ENCODE data around the gene MAGEA8.

The MAGEA8 gene

DNA sequence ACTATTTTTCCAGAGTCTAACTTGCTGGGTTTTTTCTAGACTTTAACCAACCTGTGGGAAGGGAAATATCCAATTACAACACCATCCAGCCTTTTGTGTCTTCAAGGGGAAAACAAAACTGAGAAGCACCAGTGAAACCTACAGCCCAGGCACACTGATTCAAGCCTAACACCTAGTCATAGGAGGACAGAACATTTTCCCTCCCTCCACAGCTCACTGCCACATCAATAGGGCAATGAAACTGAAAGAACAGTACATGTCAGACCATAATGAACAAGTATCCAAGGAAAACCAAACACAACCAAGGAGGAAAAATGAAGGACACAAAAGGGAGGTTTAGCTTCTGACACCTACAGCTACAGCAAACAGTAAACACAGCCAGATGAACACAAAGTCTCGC lies 17.6 kb downstream of the MAGEA8 start:
- in situ Hi-C loops (cut with MboI; ENCODE audit: low pct_unique_long_range_greater_than_20kb, low sequenced_read_pairs, unreplicated experiment): no loop called here
- DNase-seq (ENCODE audit: low spot score): no peak
- TF ChIP-seq, protein P1, sequence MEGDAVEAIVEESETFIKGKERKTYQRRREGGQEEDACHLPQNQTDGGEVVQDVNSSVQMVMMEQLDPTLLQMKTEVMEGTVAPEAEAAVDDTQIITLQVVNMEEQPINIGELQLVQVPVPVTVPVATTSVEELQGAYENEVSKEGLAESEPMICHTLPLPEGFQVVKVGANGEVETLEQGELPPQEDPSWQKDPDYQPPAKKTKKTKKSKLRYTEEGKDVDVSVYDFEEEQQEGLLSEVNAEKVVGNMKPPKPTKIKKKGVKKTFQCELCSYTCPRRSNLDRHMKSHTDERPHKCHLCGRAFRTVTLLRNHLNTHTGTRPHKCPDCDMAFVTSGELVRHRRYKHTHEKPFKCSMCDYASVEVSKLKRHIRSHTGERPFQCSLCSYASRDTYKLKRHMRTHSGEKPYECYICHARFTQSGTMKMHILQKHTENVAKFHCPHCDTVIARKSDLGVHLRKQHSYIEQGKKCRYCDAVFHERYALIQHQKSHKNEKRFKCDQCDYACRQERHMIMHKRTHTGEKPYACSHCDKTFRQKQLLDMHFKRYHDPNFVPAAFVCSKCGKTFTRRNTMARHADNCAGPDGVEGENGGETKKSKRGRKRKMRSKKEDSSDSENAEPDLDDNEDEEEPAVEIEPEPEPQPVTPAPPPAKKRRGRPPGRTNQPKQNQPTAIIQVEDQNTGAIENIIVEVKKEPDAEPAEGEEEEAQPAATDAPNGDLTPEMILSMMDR (IDR thresholded peaks at IDR 0.05; ENCODE audit: extremely low read depth, insufficient read depth, missing control alignments): no peak

DNA sequence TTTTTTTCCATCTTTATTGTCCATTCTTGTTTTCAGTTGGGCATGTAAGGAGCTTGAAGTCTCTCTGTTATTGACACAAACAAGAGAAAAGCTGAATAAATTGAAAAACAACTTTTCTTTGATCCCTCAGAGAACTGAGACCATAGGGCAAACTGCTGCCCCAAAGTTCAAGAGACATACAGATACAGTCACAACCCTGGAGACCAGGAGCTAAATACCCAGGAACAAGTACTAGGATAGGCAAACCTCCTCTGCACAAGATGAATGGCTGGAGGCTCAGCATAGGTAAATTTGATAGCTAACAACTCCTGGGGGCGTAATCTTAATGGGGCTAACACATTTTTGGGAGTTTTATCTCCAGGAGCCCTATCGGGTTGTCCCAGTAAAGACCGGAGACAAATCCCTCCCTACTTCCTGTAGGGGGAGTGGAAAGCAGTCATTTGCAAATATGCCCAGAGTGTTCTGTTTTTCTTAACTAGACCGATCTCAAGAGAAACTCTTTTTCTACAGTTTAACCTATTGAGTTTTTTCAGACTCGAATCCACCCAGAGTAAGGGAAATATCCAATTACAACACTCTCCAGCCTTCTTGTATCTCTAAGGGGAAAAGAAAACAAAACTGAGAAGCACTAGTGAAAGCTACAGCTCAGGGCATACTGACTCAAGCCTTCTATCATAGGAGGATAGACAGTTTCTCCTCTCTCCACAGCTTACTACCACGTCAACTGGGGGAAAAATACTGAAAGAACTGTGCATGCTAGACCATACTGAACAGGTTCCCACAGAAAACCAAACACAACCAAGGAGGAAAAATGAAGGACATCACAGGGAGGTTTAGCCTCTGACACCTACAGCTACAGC lies 23.1 kb downstream of the MAGEA8 start:
- TF ChIP-seq, protein P1 (IDR thresholded peaks at IDR 0.05; ENCODE audit: extremely low read depth, insufficient read depth, missing control alignments): no peak
- in situ Hi-C loops (cut with MboI; ENCODE audit: low pct_unique_long_range_greater_than_20kb, low sequenced_read_pairs, unreplicated experiment): no loop called here
- DNase-seq (ENCODE audit: low spot score): no peak

DNA sequence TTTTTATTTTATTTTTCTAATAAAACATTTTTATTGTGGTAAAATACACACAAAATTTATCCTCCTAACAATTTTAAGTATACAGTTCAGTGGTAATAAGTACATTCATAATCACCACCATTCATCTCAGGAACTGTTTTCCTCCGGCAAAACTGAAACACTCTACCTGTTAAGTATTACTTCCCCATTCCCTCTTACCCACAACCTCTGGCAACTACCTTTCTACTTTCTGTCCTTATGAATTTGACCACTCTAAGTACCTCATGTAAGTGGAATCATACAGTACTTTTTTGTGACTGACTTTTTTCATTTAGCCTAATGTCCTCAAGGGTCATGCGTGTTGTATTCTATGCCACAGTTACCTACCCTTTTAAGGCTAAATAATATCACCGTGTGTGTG lies 27.3 kb downstream of the MAGEA8 start:
- DNase-seq (ENCODE audit: low spot score): no peak
- in situ Hi-C loops (cut with MboI; ENCODE audit: low pct_unique_long_range_greater_than_20kb, low sequenced_read_pairs, unreplicated experiment): no loop called here
- TF ChIP-seq, protein P1 (IDR thresholded peaks at IDR 0.05; ENCODE audit: extremely low read depth, insufficient read depth, missing control alignments): no peak

DNA sequence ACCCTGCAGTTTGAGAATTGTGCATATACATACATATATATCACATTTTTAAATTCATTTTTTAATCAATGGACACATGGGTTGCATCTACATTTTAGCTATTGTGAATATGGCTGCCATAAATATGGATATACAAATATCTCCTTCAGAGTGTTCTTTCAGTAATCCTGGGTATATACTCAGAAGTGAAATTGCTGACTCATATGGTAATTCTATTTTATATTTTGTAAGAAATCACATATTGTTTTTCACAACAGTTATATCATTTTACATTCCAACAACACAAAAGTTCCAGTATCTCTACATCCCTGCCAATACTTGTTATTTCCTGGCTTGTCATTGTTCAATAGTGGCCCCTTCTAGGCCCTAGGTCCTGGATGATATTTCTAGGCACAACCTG lies 27.7 kb downstream of the MAGEA8 start:
- DNase-seq (ENCODE audit: low spot score): no peak
- in situ Hi-C loops (cut with MboI; ENCODE audit: low pct_unique_long_range_greater_than_20kb, low sequenced_read_pairs, unreplicated experiment): no loop called here
- TF ChIP-seq, protein P1 (IDR thresholded peaks at IDR 0.05; ENCODE audit: extremely low read depth, insufficient read depth, missing control alignments): no peak

DNA sequence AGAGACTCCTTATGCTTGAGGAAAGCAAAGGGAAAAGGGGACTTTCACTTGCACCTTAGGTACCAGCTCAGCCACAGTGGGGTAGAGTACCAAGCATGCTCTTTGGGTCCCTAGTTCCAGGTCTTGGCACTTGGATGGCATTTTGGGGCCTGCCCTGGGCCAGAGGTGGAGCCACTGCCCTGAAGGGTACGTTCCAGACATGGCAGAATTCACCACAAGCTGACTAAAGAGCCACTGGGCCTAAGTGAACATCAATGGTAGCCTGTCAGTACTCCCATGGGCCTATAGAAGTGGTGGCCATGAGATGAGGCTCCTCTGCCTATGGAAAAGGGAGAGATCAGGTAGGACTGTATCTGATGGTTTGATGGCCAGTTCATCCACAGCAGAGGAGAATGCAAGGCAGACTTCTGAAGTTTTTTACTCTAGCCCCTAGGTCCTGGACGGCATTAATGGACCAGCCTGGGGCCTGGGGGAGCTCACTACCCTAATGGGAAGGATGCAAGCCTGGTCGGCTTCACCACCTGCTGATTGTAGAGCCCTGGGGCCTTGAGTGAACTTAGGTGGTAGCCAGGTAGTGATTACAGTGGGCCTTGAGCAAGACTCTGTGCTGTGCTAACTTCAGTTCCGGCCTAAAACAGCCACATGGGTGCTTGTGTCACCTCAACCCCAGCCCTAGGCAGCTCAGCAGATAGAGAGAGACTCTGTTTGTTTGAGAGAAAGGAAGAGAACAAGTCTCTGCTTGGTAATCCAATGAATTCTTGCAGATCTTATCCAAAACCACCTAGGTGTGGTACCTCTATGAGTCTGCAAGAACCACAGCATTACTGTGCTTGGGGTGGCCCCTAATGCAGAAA lies 28.6 kb downstream of the MAGEA8 start:
- TF ChIP-seq, protein P1 (IDR thresholded peaks at IDR 0.05; ENCODE audit: extremely low read depth, insufficient read depth, missing control alignments): no peak
- in situ Hi-C loops (cut with MboI; ENCODE audit: low pct_unique_long_range_greater_than_20kb, low sequenced_read_pairs, unreplicated experiment): no loop called here
- DNase-seq (ENCODE audit: low spot score): no peak

DNA sequence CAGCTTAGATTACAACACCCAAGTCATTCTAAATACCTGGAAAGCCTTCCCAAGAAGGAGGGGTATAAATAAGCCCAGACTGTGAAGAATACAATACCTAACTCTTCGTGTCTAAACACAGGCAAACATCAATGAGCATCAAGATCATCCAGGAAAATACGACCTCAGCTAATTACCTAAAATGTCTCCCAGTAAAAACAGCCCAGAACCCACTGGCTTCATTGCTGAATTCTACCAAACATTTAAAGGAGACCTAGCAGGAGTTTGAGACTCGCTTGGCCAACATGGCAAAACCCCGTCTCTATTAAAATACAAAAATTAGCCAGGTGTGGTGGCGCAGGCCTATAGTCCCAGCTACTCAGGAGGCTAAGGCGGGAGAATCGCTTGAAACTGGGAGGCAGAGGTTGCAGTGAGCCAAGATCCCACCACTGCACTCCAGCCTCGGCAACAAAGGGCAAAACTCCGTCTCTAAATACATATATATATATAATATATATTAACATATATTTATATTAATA lies 29.3 kb downstream of the MAGEA8 start:
- in situ Hi-C loops (cut with MboI; ENCODE audit: low pct_unique_long_range_greater_than_20kb, low sequenced_read_pairs, unreplicated experiment): no loop called here
- TF ChIP-seq, protein P1 (IDR thresholded peaks at IDR 0.05; ENCODE audit: extremely low read depth, insufficient read depth, missing control alignments): no peak
- no peak for DNase-seq (ENCODE audit: low spot score)
